NB4 (cell line): ENCODE results near the gene EHF.

Experiments
- MAX ChIP-seq: IDR thresholded peaks from 2 replicates; pipeline ENCODE4 v1.6.1; 2011; ENCODE audit warnings: low read depth, low read length
- MYC ChIP-seq: IDR thresholded peaks from 2 replicates; pipeline ENCODE4 v1.6.1; 2011; ENCODE audit warnings: low read depth, low read length
- POLR2A ChIP-seq: IDR thresholded peaks from 2 replicates; pipeline ENCODE4 v1.6.1; 2011; ENCODE audit warnings: mild to moderate bottlenecking; ENCODE audit not compliant: insufficient read length; ENCODE audit errors: extremely low read depth
- TF ChIP-seq, protein P1 (sequence below): IDR thresholded peaks from one replicate; pipeline ENCODE4 v1.5.1; 2012; ENCODE audit warnings: low read depth, low read length

DNA sequence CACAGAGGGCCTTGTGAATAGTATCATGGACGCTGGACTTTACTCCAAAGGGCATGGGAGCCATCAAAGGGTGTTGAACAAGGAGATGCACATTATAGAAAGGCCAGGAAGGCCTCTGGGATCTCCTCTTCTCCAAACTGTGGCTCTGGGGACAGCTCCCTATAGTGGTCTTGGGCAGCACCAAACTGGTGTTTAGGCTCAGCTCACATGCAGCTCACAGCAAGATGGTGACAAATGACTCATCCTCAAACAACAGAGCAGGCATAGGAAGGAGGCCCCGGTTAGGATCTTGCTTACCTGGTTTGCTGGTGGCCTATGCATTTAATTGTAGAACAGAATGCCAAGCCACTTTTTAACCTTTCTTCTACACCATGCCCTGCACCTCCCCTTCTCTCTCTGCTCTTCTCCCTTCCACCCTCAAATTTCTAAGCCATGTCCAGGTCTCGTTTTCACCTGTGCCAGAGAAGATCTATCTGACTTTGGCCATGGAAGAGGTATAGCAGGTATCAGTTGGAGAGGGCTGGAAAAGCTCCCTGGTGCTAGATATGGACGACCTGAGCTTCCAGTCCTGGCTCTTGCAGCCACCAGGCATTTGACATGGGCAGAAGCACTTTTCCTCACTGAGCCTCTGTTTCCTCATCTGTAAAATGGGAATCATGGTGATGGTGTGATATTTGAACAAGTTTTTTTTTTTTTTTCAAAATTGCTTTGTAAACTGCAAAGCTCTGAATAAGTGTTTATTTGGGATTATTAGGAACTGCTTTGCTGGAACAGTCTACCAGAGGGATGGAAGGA is 14.4 kb upstream of the EHF start:
- TF ChIP-seq, protein P1, sequence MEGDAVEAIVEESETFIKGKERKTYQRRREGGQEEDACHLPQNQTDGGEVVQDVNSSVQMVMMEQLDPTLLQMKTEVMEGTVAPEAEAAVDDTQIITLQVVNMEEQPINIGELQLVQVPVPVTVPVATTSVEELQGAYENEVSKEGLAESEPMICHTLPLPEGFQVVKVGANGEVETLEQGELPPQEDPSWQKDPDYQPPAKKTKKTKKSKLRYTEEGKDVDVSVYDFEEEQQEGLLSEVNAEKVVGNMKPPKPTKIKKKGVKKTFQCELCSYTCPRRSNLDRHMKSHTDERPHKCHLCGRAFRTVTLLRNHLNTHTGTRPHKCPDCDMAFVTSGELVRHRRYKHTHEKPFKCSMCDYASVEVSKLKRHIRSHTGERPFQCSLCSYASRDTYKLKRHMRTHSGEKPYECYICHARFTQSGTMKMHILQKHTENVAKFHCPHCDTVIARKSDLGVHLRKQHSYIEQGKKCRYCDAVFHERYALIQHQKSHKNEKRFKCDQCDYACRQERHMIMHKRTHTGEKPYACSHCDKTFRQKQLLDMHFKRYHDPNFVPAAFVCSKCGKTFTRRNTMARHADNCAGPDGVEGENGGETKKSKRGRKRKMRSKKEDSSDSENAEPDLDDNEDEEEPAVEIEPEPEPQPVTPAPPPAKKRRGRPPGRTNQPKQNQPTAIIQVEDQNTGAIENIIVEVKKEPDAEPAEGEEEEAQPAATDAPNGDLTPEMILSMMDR: no peak
- no peak for TF ChIP-seq POLR2A
- no peak for TF ChIP-seq MAX
- TF ChIP-seq MYC: no peak
